ENCODE measurements around the gene RGS17.
"Not testable (repeated sequence)": the region's sequence is repeated elsewhere in the genome, so short reads cannot be mapped to it uniquely, and the experiment has no call there.

Gene RGS17

DNA sequence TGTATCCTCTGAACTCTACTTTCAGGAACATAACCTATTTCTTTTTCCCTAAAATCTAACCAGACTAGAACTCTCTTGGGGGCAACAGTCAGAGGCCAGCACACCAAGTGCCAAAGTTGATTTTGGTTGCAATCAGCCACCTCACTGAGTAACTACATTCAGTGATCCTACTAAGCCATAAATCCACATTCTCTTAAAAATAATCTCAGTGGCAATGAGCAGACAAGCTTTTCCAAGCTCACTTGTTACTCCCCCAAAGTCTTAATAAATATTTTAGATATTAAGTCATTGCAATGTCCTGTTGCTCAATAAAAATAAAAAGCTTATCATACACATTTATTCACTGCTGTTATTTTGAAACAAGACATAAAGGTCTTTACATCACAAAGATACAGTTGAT, 9.8 kb downstream of the RGS17 start:
- no peak for DNase-seq

DNA sequence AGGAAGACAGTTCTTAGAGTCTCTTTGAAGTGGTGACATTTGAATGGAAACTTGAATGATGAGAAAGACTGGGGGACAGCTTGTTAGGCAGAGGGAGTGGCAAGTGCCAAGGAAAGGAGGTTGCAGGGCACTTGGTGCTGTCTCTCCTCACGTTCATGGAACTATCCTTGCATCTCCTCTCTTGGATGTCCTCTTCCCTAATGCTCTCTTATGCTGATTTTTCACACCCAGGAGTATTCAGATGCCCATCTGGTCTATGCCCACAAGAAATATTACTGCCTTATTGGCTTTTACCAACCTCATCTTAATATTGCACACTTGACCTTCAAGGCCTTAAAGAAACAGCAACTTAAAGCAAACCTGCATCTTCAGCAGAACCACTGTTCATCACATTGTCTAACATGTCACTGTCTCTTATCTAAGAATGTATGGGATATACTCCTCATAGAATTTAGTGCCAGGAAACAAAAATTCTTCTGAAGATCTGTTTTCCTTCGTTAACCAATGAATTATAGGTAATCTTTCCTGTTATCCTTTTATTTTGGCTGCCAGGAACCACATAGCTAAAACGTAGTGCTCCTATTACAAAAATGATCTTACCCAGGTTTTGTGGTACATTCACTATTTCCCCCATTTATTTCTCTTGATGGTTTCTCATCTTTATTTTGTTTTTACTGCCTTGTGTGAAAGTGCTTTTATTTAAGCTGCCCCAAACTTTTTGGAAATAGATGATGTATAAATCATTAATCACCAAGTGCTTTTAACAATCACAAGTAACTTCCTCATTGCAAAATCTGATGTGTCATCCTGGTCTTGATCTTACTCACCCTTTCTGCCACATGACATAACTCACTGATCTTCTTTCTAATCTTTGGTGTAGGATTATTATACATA, 12.8 kb downstream of the RGS17 start:
- DNase-seq = no peak

DNA sequence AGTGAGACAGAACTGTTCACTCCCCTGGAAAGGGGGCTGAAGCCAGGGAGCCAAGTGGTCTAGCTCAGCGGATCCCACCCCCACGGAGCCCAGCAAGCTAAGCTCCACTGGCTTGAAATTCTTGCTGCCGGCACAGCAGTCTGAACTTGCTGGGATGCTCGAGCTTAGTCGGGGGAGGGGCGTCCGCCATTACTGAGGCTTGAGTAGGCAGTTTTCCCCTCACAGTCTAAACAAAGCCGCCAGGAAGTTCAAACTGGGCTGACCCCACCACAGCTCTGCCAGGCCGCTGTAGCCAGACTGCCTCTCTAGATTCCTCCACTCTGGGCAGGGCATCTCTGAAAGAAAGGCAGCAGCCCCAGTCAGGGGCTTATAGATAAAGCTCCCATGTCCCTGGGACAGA, 20.0 kb downstream of the RGS17 start:
- not testable (repeated sequence) for DNase-seq

DNA sequence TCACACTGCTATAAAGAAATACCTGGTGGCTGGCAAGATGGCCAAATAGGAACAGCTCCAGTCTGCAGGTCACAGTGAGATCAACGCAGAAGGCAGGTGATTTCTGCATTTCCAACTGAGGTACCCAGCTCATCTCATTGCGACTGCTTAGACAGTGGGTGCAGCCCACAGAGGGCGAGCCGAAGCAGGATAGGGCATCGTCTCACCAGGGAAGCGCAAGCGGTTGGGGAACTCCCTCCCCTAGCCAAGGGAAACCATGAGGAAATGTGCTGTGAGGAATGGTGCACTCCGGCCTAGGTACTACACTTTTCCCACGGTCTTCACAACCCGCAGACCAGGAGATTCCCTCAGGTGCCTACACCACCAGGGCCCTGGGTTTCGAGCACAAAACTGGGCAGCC, 20.5 kb downstream of the RGS17 start:
- not testable (repeated sequence) for DNase-seq

DNA sequence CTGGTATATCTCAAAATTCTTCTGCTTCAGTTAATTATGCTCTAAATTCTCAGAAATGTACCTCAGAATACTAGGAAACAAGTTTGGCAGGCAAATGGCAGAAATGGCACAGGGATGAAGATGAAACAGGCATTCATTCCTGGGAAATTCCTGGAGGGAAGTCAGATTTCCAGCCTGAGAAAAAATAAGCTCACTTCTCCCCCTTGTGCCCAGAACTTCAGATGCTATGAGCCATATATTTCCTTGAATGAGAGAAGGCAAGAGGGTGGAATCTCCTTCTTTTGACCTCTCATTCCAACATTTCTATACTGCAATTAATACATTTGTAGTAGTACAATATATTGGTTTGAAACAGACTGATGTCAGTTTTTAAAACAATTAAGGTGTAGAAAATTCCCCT, 22.8 kb downstream of the RGS17 start:
- DNase-seq = no peak

DNA sequence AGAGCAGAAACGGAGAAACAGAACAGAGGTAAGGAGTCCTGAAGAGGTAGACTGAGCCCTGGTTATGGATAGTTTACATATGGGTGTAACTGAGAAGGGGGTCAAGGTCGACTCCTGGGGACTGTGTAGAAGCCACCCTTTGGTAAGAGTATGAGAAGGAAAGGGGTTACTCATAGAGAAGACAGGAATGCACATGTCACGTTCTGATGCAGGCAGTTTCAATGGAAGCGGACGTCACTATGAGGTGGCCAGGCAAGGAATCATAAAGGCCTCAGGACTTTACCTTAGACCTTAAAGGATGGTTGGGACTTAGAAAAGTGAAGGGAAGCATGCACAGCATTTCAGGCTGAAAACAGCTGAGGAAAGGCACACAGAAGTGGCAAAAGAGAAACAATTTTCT, 25.1 kb downstream of the RGS17 start:
- no peak for DNase-seq

DNA sequence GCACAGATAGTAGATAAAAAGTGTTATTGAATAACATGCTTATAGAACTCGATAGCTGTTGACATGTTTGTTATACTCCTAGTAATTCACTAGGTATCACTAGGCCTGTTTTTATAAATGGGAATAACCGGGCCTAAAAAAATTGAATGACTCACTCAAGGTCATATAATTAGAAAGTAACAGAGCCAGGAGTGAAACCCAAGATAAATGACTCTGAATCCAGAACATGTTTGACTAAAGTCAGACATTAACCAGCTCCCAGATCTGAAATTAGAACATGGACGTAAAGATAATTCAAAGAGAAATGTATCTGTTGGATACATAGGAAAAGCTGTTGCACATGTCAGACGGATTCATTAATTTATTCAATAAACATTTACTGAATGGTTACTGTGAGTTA, 26.9 kb downstream of the RGS17 start:
- DNase-seq = no peak

DNA sequence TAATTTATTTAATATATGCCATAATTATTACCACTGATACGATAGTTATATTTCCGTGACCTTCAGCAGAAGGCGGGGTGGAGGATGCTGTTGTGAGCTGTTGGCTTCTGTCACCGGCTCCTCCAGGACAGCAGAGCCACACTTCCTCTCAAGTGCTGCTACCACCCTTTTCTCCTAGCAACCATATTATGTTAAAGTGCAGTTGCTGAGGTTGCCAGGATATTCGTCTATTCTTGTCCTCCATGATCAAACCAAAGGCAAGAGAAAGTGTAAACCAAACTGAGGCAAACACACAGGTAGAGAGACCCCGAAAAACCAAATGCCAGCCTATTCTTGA, 27.8 kb downstream of the RGS17 start:
- no peak for DNase-seq

DNA sequence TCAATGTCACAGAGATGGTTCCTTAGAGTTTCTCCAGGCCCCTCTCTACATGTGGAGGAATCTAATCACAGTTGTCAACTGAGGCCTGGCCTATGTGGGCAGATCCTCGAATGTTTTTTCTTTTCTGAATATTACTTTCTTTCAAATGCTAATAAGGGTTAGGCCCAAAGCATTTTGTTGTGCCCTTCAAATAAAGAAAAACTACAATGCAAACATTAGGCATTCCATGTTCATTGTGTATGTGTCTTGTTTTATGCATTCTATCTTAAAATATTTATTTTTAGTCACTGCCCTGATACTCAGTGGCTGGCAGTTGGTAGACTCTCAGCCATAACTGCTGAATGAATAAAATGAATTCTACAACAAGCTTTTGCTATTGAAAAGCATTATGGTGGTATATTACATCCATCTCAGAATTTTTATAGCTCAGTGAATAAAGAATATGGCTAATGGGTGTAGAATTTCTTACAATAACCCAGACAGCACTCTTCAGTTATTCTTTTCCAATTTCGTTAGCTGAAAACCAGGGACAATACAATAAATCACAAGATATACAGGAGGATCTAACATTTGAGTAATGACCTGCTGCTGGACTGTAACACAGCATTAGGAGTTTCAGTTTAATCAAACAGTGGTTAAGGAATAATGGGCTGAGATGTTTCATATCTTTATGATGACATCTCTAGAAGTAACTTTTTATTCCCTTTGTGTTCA, 28.3 kb downstream of the RGS17 start:
- DNase-seq = no peak

DNA sequence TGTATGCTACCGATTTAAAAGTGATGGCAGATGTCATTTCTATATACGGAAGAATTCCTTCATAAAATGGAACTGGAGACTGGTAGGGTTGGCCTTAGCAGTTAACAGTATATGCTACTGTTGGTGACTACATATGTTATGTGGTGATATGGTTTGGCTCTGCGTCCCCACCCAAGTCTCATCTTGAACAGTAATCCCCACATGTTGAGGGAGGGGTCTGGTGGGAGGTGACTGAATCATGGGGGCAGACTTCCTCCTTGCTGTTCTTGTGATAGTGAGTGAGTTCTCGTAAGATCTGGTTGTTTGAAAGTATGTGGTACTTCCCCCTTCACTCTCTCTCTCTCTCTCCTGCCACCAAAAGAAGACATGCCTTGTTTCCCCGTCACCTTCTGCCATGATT, 29.6 kb downstream of the RGS17 start:
- DNase-seq = no peak

DNA sequence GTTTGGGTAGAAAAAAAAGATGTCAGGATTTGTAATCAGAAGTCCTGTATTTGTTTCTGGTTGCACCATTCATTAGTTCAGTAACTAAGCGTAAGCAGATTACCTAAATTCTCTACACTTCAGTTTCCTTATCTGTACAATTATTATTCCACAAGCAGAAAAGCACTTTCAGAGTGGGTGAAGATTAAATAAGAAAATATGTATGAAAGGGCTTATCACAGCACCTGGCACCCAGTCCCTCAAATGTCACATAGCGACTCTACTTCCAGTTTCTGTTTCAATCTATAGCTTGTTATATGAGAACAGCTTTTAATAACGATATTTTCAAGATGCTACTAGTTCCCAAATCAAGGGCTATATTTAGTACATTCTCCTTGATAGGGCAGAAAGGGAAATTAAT, 31.4 kb downstream of the RGS17 start:
- no peak for DNase-seq

DNA sequence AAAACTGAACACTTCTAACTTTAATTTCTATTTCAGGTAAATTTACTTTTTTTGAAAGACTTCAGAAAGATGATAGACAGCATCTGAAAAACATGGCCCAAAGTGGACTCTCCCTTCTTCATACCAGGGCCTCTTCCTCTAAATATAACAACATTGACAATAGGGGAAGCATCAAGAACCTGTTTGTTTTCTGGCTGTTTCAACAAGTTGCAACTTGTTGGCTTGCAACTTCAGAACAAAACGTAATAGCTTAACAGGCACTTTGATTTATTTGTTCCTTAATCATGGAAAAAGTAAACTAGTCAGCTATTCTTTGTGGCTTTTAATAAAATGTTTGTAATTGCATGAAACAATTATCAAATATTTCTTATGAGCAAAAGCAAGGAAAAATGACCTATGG, 34.3 kb downstream of the RGS17 start:
- DNase-seq = peak; percentile 20

DNA sequence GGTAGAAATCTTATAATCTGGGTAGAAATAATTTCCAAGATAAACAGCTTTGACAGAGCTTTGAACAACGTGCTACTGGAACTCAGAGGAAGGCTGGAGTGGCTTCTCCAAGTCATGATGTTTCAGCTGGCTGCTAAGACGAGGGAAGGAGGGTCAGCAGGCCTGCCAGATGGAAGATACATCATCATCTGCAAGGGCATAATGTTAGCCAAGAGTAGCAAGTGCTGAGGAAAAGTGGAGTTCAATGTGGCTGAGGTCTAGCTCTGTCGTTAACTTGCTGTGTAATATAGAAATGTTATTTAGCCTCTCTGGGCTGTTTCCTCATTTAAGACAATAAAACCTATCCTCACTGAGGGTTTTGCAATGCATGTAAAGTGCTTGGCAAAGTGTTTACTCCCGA, 35.1 kb downstream of the RGS17 start:
- no peak for DNase-seq

DNA sequence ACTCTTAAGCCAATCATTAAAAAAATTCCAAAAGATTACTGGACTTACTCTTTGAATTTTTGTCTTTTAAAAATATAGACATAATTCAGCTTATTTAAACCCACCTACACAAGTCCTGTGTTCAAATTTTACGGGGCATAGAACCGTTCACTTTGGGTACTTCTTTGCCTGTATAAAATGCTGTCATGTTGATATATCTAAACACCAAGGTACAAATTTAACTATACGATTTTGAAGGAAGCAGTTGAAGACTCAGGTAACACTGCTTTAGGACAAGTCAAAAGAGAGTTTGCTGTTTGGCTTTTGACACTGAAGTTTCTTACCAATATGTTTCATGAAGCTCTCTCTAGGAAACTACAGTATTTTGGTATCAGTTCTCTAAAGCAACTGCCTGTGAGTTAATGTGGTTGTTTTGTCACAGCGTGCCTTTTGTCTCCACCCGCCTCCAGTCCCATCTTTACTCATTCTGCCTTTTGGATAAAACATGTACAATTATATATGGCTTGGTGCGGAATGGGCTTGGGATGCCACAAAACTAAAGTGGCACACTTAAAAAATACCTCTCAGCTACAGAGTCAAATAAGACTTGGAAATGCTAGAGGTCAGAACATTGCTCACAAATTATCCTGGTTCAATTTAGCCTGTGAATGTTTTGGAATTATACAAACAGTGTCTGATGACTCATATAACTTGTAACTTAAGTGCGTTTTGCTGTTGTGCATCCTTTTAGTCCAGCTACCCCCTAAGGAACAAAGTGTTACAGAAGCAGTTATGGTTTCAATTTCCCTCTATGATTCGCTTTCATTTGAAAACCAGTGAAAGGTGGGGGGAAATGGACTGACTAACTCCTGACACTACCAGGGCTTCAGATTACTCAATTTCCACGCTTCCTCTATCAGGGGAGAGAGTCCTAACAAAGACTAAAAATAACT, 38.7 kb downstream of the RGS17 start:
- DNase-seq = no peak

DNA sequence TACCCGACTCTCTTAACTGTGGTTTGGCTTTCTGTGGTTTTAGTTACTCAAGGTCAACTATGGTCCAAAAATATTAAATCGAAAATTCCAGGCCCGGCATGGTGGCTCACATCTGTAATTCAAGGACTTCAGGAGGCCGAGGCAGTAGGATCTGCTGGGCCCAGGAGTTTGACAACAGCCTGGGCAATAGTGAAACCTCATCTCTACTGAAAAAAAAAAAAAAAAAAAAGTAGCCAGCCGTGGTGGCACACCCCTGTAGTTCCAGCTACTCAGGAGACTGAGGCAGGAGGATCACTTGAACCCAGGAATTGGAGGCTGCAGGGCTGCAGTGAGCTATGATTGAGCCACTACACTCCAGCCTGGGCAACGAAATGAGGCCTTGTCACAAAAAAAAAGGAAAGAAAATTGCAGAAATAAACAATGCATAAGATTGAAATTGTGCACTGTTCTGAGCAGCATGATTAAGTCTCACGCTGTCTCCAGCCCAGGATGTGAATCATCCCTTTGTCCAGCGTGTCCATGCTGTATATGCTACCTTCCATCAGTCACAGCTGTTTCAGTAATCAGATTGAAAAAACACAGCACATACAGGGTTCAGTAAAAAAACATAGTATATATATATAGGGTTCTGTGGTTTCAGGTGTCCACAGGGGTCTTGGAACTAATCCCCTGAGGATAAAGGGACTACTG, 40.7 kb downstream of the RGS17 start:
- DNase-seq = no peak

DNA sequence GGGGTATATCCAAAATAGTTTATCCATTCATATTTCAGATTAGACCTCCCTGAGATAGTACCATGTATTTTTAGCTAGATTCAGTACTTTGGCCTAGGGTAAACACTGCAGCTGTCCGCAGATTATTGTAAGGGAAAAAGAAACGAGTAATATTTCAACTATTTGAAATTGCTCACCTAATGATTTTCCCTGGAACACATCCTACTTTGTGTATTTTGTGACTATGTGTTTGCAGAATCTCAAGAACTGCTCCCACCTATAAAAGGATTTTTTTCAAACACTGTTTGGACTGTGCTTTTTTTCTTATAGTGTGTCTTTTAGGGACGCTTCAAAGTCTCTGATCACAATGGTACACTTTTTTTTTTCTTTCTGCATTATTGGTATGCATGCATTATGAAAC, 42.3 kb downstream of the RGS17 start:
- no peak for DNase-seq

DNA sequence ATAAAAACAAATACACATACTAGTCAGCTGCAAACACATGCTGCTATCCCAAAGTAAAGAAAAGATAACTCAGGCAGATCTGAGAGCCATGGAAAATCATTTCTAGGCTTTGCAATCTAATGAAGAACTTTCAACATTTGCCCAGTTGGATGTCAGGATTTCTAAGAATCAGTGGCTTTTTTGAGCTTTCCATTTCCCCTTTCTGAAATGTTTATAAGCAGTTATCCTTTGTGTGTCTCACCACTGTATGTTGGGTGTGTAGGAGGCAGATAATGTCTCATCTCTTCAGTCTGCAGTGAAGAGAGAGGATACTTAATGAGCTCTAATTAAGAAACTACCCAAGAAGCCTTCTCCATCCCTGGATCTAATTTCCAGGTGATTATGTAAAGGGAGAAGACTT, 43.6 kb downstream of the RGS17 start:
- no peak for DNase-seq

DNA sequence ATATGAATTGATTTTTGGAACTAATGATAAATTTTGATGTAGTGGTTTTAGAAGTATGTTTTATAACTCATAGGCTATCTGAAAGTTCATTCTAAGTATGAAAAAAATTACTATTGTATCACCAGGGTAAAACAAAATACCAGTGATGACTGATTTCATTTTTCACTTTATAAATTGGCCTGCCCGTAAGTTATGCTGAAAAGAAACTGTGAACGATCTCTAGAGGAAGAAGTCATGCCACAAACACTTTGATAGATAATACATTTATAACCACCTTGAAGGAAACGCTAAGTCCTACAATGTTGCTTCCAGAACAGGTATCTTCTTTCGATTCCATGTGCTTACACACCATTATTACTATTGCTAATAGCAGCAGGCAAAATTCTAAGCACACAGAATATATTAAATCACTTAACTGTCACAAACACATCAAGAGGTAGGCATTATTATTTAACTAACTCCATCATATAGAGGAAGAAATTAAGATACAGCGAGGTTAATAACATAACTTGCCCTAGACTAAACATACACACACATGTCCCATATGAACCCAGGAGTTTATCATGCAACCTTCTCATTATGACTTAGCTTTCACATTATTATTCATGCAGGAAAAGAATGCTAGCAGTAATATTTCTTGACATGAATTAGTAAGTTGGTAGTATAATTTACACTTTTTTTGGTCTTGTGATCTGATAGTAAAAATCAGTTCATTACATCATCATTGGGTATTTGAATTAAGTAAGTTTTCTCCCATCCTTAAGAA, 44.7 kb downstream of the RGS17 start:
- DNase-seq = no peak

DNA sequence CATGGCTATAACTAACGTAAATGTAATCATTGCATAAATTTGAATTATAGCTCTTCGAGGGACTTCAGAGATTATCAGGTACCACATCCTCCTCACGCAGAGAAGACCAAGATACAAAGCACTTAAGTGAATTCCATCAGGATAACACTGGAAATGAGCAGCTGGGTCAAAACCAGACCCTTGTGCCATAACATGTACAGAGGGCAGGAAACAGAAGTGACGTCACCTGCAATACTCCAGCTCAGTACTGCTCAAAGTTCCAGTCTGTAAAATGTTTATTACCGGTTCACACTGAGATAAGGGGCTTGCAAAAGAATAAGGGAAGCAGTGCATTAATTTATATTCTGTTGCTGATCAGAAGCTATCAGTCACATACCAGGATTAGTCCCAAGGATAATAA, 45.8 kb downstream of the RGS17 start:
- DNase-seq = no peak

DNA sequence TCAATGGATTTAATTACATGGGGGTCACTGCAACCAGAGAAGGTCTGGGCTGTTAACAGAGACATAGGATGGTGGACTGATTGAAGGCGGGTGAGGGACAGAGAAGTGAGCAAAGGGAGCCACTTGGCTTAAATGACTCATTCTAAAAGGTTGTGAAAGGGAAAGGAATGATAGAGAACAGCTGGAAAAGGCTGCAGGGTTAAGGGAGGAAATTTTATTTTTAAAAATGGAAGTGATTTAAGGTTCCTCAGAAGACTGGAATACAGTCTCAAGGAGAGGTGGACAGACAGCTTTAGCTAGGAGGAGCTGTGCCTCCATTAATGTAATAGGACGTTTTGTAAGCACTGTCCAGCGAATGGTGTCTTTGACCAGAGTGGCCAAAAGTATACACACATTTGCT, 46.7 kb downstream of the RGS17 start:
- DNase-seq = no peak

DNA sequence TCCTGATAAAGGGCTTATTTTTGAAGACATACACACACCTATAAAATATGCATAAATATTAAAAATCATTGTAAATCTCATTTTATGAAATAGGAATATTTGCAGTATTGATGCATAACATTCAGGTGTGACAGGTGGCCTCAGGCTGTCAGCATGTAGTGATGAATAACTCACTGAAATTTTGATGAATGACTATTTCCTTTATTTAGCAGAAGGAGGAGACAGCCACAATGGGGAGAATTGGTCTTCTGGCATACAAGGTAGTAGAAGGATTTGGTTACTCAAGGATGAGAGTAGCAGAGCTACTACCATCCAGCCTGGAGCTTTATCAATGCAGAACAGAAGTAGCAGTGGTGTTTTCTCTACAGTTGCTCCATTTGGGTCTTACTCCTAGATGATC, 47.2 kb downstream of the RGS17 start:
- DNase-seq = no peak

DNA sequence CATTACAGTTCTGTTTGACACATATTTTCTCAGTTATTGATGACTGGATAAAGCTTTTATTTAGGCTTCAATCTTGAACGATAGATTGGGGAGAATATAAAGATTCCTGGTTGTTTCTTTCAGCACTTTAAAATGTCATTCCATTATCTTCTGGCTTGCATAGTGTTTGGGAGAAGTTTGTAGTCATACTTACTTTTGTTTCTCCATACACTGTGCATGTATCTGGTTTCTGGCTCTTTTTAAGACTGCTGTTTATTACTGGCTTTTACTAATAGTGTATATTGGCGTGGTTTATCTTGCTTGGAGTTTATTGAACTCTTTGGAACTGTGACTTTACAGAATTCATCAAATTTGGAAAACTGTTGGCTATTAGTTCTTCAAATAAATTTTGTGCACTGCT, 49.2 kb downstream of the RGS17 start:
- no peak for DNase-seq

Data from NCI-H1105 (cell line).